Stimulated activated CD8-positive, alpha-beta memory T cell treated with anti-CD3 and anti-CD28 coated beads, Interleukin-12 subunit alpha, Interleukin-12 subunit beta, amount 100 ng/mL, for 24 hours (primary cell): ENCODE data around the gene UBR1.

Experiments
- DNase-seq: peaks from one replicate; pipeline ENCODE4 v3.0.0-alpha.2; 2020; ENCODE audit errors: extremely low read depth

The UBR1 gene

GRCh38 chr15:43107751-43108150 lies 1.9 kb upstream of the UBR1 start:
- DNase-seq = no peak

GRCh38 chr15:43106486-43106829 lies 620 bp upstream of the UBR1 start:
- DNase-seq = no peak

GRCh38 chr15:43105077-43105736 lies 631 bp downstream of the UBR1 start:
- DNase-seq = no peak

GRCh38 chr15:43104426-43104825 lies 1.4 kb downstream of the UBR1 start:
- no peak for DNase-seq

- DNase-seq = no peak
Observed at GRCh38 chr15:43103907-43104306, 1.9 kb downstream of the UBR1 start.

- DNase-seq = no peak
Observed at GRCh38 chr15:43102187-43102586, 3.7 kb downstream of the UBR1 start.

- no peak for DNase-seq
Observed at GRCh38 chr15:43100971-43101370, 4.9 kb downstream of the UBR1 start.

GRCh38 chr15:43099105-43099845 lies 6.6 kb downstream of the UBR1 start:
- no peak for DNase-seq

- no peak for DNase-seq
Observed at GRCh38 chr15:43096411-43096810, 9.4 kb downstream of the UBR1 start.

- DNase-seq = no peak
Observed at GRCh38 chr15:43095708-43096347, 10.0 kb downstream of the UBR1 start.

- no peak for DNase-seq
Observed at GRCh38 chr15:43095243-43095642, 10.6 kb downstream of the UBR1 start.

GRCh38 chr15:43094416-43095030 lies 11.3 kb downstream of the UBR1 start:
- no peak for DNase-seq

- DNase-seq = no peak
Observed at GRCh38 chr15:43093026-43093425, 12.8 kb downstream of the UBR1 start.

- DNase-seq = no peak
Observed at GRCh38 chr15:43091859-43092258, 14.0 kb downstream of the UBR1 start.

- DNase-seq = no peak
Observed at GRCh38 chr15:43086551-43086950, 19.3 kb downstream of the UBR1 start.

GRCh38 chr15:43085921-43086320 lies 19.9 kb downstream of the UBR1 start:
- DNase-seq = no peak

GRCh38 chr15:43082509-43082908 lies 23.3 kb downstream of the UBR1 start:
- DNase-seq = no peak

- DNase-seq = no peak
Observed at GRCh38 chr15:43081283-43081682, 24.6 kb downstream of the UBR1 start.

GRCh38 chr15:43071451-43071850 lies 34.4 kb downstream of the UBR1 start:
- no peak for DNase-seq

- no peak for DNase-seq
Observed at GRCh38 chr15:43070893-43071292, 34.9 kb downstream of the UBR1 start.

- no peak for DNase-seq
Observed at GRCh38 chr15:43070249-43070648, 35.6 kb downstream of the UBR1 start.

- DNase-seq = no peak
Observed at GRCh38 chr15:43067717-43068461, 37.9 kb downstream of the UBR1 start.
